Measurements from ENCODE around the gene SHOC2.

DNA sequence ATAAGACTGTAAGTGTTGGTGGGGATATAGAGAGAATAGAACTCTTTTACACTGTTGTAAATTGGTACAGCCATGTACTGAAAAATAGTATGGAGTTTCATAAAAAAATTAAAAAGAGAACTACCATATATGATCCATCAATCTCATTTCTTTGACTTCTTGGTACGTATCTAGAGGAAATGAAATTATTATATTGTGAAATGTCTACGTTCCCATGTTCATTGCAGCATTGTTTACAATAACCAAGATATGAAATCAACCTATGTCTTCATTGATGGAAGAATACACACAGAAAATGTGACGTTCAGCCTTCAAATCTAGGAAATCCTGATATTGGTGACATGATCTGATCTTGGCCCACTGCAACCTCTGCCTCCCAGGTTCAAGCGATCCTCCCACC, 32.0 kb downstream of the SHOC2 start:
- TF ChIP-seq, protein P1, sequence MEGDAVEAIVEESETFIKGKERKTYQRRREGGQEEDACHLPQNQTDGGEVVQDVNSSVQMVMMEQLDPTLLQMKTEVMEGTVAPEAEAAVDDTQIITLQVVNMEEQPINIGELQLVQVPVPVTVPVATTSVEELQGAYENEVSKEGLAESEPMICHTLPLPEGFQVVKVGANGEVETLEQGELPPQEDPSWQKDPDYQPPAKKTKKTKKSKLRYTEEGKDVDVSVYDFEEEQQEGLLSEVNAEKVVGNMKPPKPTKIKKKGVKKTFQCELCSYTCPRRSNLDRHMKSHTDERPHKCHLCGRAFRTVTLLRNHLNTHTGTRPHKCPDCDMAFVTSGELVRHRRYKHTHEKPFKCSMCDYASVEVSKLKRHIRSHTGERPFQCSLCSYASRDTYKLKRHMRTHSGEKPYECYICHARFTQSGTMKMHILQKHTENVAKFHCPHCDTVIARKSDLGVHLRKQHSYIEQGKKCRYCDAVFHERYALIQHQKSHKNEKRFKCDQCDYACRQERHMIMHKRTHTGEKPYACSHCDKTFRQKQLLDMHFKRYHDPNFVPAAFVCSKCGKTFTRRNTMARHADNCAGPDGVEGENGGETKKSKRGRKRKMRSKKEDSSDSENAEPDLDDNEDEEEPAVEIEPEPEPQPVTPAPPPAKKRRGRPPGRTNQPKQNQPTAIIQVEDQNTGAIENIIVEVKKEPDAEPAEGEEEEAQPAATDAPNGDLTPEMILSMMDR (IDR thresholded peaks at IDR 0.05), result no peak
- TF ChIP-seq POLR2A (IDR thresholded peaks at IDR 0.05) (no peak), EP300 (IDR thresholded peaks at IDR 0.05) (no peak)
